HG03025 (cell line): Measurements from ENCODE around the gene STAT6.
"Not testable (repeated sequence)": the region's sequence is repeated elsewhere in the genome, so short reads cannot be mapped to it uniquely, and the experiment has no call there.

ENCODE experiments used
- ATAC-seq: cut with Tn5 transposase; IDR thresholded peaks from one replicate; pipeline ENCODE4 v1.9.1; 2021; ENCODE audit warnings: mild to moderate bottlenecking, moderate library complexity; ENCODE audit not compliant: unreplicated experiment, low FRiP score

Gene STAT6

DNA sequence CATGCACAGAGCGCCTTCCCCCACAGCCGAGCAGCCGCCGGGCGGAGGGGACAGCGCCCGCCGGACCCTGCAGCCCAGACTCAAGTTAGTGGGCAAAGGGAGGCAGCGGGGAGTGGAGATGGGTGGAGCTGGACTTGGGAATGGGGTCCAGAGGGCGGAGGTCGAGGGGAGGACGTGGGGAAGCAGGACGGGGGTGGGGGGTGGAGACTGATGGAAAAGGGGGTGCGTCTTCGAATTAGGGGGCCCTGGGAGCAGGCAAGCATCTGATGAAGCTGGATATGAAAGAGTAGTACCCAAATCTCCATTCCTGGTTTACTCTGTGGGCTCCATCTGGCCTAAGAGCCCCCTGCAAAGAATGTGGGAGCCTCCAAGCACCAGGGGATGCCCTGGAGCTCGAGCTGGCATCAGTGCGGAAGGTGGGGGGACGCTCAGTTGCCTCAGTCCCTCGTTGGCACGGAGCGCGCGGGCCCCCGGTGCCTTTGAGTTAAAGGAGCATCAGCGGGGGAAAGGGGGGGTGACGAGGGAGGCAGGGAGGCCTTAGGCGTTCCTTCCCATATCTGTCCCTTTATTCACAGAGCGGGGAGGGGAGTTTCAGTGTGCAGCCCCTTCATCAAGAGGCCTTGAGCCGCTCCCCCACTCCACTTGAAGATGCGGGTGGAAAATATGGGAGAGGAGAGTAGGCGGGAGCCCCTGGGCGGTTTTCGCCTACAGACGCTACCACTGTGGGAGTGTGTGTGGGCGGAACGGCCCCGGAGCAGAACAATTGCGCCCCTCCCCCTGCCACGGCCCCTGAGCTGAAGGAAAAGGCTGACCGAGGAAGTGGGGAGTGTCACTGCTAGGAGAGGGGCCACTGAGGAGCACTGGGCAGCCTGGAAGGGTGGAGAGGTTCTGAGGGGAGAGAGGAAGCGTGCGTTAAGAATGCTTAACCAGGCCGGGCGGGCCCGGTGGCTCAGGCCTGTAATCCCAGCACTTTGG lies 21.6 kb downstream of the STAT6 start:
- ATAC-seq: no peak

DNA sequence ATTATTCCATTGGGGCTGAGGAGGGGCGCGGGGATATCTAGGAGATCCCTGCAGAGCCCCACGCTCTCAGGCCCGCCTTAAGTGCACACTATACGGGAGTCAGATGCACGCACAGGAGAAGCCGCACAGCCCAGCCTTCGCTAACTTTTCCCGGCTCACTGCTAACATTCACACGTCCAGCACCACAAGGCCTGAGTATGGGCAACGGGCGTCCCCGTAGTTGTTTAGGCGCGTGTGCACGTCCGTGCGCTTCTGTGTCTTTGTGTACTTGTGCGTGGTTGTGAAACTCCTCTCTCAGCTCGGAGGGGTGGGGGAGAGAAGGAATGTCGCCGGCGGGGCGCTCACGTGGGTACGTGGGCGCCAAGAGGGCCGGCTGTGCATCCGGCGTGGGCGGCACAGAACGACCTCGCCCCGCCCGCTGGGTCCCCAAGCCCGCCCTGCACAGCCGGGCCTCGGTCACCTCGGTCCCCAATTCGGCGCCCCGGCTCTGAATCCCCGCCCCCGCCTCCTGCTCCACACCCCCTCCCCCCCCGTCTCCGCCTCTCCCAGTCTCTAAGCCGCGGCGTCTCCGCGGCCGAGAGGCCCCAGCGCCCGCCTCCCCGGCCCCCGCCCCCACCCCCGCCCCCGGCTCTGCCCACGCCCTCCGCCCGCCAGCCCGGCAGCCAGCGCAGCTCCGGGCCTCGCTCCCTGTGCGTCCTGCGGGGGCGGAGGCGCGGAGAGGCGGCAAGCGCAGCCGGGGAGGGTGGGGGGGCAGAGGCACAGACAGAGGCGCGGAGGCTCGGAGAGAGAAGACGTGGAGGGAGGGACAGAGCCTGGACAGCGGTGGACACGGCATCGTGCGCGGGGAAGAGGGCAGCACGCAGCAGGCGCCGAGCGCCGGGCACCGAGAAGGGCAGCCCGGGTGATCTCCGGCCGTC lies 22.6 kb downstream of the STAT6 start, which contains the start of gene NAB2:
Gene NAB2, plus strand, starts transcription at position 761 of the 917 bp plus-strand sequence. CDS start 158 bp downstream, outside the sequence.
- peak; percentile 49 for ATAC-seq

DNA sequence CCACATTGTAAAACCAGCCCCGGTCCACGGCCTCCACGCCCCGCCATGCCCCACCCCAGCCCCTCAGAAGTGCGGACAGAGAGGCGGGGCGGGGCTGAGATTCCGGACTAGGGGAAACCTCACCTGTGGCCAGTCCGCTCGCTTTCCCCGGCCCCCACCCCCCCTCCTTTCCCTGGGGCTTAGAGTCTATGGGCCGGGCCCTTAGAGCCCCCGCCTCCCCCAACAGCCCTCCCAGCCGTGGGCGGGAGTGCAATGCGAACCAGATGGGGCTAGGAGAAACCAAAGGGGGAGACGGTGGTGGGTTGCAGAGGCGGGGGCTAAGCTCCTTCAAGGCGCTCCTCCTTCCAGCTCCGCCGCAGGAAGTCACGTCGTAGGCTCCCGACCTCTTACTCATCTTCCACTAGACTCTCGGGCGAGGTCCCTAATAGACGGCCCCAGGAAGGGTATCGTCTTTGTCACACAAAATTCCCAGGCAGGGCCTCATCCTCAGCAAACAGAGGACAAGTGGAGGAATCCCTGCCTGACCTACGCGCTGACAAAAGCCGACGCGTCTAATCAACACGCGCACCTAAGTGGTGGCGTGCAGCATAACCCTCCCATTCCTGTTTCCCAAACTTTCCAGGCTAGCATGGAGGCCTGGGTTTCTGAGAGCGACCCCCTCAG lies 23.3 kb downstream of the STAT6 start:
- ATAC-seq: peak; percentile 25

DNA sequence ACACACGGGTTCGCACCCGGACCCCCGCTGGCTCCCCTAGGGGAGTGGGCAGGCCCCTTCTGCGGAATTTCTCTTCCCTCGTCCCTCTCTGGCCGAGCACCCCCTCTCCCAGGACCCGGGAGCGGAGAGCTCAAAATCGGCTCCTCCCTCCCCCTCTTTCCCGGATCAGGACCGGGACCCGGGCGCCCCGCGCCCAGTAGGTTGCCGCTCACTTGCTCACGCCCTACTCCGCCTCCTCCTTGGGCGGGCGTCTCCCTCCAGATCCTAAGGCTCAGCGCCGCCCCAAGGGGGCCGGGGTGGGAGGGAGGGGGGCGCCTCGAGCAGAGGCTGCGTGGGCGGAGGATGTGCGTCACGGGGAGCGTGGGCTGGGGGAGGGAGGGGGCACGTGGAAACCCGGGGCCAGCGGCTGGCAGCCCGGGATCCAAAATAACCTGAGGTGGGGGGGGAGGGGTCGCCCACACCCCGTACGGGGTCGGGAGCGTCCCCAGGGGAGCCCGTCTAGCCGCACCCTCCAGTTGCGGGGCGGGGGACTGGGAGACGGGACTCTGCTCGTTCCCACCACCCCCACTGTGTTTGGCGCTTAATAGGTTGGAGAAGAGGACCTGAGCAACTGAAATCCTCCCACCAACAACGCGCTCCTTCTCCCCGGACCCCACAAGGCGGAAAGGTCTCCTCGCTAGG lies 24.0 kb downstream of the STAT6 start:
- ATAC-seq: peak; percentile 31

DNA sequence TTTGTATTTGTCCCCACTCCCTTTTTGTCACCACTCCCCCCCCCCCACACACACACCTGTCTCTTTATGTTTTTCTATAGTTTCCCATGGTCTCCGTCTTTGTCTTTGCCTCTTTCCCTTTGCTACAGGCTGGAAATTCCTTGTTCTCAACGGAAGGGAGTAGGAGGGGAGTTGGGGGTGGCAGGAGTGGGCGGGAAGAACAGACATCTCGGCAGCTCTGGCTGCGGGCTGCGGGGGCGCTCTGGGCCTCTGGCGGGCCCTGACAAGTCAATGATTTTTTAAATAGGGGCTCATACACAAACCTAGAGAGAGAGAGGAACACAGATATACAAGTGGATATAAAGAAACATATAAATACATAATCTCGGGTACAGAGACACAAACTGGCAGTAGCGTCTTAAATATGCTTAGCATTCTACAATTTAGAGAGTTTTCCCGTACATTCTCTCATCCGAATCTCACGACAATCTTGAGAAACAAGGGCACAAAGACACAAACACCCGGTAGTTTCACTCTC lies 24.6 kb downstream of the STAT6 start:
- no peak for ATAC-seq

DNA sequence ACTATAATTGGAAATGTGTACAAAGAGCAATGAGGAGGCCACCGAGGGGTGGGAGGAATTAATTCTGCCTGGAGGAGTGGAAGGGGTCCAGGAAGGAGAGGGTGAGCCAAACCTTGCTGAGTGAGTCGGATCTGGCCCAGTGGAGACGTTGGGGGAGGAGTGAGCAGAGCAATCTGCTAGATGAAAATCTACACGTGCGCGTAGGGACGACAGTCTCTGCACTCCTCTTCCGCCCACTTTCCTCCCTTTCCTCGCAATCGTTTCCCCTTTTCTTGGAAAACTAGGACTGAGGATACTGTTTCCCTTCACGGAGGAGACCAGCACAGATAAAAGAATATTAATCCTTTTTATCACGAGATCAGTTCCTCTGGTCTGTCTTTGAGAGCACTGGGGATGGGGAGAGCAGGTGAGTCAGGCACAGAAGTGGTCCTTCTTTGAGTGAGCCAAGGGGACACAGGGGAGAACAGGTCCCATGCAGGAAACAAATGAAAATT lies 25.1 kb downstream of the STAT6 start:
- ATAC-seq: no peak

DNA sequence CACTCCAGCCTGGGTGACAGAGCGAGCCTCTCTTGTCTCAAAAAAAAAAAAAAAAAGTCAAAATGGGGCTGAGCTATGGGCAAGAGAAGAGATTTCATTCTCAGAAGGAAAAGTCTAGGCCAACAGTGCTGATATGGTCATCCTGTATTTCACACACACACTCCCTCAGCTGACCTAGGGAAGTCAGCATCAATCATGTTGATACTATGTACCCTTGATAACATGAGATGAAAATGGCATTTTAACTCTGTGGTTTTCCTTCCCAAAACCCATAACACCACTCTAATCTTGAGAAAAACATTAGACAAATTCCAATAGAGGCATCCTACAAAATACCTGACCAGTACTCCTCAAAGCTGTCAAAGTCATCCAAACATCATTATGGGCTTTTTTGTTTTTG lies 30.3 kb downstream of the STAT6 start:
- no peak for ATAC-seq

DNA sequence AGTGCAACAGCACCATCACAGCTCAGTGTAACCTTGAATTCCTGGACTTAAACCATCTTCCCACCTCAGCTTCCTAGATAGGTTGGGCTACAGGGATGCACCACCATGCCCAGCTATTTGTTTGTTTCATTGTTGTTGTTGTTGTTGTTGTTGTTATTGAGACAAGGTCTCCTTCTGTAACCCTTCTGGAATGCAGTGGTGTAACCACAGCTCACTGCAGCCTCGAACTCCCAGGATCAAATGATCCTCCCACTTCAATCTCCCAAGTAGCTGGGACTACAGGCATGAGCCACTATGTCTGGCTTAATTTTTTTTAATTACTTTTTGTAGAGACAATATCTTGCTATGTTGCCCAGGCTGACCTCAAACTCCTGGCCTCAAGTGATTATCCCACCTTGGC lies 31.3 kb downstream of the STAT6 start:
- ATAC-seq: no peak

DNA sequence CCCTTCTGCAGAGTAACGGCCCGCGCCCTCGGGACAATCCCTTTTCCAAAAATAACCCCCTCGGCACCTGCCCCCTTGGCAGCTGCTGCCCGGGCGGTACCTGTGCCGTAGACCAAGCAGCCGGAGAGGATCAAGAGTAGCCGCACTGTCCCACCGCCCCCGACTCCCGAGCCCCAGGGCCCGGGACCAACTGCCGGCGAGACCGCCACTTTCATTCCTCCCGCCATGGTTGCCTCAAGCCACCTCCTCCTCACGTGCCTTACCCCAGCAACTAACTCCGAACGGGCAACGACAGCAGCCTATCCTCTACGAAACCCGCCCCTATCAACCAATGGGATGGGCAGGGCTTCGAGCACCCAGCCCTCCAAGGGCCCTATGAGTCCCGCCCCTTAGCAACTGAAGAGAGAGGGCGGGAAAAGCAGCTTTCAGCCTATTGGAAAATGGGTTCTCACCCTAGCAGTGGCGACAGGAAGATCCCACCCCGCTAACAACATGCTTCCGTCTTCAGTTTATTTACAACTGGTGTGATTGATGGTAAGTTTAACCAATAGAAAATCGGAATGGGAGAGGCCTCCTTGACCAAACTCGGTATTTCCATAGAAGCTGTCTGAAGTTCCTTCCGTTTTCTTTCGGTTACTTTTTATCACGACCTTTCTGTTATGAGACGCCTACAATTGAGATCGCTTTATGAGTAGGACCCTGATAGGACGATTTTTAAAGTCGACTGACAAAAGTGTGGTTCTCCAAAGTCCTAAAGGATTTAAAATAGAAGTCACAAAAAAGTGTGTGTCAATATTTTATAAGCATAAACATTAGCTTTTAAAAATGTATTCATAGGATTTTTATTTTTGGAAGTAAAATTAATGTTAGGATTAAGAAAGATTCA lies 32.4 kb downstream of the STAT6 start, which contains the start of gene NEMP1:
Gene NEMP1, minus strand, starts transcription at position 273 of the 886 bp plus-strand sequence. Its CDS starts 46 bp downstream, at position 227.
- peak; percentile 98 for ATAC-seq

DNA sequence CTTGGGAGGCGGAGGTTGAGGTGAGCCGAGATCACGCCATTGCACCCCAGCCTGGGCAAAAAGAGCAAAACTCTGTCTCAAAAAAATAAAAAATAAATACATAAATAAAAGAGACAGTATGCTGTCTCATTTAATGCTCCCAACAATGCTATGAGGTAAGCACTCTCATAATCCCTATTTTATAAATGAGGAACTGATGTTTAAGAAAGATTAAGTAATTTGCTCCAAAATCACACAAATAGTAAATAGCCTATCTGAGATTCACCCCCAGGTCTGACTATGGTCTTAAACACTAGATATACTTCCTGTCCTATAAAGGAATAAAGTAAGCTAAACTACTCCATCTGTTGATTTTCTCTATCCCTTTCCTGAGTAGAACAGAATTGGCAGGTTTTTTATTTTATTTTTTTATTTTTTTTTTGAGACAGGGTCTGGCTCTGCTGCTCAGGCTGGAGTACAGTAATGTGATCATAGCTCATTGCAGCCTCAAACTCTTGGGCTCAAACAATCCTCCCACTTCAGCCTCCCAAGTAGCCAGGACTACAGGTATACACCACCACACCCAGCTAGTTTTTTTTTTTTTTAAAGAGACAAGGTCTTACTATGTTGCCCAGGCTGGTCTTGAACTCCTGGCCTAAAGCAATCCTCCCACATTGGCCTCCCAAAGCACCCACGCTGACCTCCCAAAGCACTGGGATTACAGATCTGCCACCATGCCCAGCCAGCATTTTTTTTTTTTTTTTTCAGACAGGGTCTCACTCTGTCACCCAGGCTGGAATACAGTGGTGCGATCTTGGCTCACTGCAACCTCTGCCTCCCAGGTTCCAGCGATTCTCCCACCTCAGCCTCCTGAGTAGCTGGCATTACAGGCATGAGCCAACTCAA lies 37.4 kb downstream of the STAT6 start:
- ATAC-seq: not testable (repeated sequence)

DNA sequence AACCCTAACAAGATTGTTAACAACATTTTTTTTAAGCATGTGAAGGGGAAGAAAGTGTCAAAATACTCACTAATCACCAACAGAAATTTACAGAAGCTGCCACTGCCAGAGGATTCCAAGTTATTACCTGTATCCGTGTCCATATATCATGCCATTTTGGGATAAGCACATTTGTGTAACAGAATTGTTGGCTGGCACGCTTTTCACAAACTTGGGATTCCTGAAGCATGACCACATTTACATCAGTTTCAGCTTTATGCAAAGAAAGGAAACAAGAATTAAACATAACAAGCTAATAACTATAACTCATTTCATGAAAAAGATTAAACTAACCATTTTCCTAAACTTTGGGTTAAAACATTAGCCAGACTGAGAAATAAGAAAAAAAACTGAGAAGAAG lies 38.5 kb downstream of the STAT6 start:
- no peak for ATAC-seq

DNA sequence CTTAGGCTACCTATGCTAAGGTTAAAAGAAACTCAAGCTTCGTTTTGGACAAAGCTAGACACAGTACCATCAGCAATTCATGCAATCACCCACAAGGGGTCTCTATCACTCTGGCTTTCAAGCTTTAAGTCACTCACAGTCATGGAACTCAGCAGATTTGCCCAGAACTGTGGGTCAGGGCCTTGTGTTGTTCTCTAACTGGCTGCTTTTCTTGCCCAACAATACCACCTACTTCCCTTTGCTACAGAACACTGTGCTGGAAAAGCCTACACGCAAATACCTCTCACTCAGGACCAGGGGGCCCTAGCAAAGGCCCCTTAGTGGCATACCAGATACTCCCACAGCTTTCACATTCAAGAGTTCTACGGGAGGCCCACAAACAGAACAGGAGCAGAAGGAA lies 41.6 kb downstream of the STAT6 start:
- no peak for ATAC-seq

DNA sequence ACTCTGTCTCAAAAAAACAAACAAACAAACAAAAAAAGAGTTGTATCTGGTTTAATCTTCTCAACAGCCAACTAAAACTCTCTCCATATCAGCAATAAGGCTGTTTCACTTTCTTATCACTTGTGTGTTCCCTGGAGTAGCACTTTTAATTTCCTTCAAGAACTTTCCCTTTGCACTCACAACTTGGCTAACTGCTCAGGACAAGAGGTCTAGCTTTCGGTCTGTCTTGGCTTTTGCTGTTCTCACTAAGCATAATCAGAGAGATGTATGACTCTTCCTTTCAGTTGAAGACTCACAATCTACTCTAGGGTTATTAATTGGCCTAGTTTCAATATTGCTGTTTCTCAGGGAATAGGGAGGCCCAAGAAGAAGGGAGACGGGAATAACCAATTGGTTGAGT lies 44.9 kb downstream of the STAT6 start:
- ATAC-seq: no peak

DNA sequence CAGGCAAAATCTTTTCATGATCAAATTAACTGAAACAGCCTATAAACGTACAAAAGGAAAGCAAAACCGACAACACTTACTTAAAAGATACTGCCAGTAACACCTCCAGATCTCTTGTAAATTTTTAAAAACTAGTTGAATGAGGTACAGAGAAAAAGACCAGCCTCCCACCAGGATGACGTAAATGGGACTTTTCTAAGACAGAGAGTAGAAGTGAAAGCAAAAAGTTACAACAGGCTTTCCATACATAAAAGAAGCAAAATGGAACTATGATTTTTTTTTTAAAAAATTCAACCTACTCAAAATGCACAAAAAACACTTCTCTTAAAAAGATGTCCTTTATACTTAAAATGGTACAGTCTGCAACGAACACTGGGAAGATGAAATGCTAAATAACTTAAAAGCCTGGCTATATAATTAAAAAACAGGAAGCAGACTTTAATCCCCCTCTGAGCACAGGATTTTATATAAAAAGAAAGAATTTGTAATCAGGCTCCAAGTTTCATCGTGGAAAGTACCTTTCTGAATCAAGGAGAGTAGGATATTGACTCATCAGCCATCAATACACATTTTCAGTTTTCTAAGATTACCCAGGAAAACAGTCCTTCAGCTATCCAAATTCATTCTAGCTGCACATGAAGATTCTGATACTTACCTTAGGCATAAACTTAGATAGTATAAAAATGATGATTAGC lies 47.0 kb downstream of the STAT6 start:
- ATAC-seq: no peak

DNA sequence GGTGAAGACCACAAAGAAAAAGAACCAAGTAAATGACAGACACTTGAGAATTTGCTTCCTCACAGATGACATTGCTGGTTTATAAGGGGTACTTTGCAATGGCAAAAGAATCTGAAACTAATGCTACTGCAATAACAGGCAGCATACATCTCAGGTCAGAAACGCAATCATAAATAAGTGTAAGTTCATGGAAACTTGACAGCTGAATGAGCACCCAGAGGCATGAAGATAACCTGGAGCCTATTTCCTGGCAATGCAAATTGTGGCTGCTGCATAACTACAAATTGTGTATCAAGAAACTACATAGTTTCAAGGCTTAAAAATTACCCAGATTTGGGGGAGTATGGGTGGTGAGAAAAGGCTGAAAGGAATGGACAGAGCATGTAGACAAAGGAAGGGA lies 52.7 kb downstream of the STAT6 start:
- ATAC-seq: no peak

DNA sequence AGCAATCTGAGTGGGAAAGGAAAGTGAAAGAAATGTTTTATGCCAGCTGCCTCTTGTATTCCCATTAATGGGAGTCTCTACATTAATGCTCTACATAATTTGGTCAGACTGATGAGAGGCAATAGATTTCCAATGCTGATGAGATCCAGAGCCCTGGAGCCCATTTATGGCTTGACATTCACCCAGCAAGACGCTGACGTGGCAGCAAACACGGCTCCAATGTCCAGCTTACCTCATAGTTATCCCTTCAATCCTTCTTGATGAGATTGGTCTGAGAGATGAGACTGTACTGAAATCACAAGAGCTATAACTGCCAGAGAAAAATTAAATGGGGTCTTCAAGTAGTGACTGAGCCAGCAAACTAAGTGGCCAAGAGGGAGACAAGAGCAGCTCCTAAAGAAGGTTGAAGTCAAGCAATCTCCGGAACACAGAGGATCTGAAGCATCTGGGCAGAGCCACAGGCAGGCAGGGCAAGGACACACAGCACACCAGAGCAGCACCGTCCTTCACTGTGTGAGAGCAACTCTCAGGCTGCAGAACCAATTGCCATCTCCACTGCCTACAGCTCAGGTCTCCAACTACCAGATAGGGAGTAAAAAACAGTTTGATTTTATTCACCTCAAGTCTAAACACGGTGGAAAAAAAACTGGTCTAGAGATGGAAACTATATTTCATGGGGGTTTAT lies 54.0 kb downstream of the STAT6 start:
- no peak for ATAC-seq
